GM19438 (cell line): ENCODE measurements around the gene ZSWIM5.

Experiments
- ATAC-seq: cut with Tn5 transposase; IDR thresholded peaks from one replicate; pipeline ENCODE4 v1.9.1; 2021; ENCODE audit warnings: low read depth; ENCODE audit not compliant: unreplicated experiment

The ZSWIM5 gene

DNA sequence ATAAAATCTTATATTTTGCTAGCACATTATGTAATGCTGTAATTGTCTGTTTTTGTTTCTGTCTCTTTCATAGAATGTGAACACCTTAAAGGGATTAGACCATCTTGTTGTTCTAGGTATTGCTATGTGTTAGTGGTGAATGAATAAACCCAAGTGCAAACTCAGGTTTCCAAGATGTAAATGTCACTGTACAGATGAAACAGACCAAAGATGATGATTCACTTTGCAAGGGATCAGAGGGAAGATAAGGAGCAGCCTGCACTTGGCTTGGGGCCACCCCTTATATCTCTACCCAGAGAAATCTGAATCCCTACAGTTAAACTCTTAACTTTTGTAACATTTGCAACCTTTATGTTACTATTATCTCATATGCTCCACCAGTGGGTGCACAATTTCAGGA is 168.9 kb downstream of the ZSWIM5 start:
- no peak for ATAC-seq

DNA sequence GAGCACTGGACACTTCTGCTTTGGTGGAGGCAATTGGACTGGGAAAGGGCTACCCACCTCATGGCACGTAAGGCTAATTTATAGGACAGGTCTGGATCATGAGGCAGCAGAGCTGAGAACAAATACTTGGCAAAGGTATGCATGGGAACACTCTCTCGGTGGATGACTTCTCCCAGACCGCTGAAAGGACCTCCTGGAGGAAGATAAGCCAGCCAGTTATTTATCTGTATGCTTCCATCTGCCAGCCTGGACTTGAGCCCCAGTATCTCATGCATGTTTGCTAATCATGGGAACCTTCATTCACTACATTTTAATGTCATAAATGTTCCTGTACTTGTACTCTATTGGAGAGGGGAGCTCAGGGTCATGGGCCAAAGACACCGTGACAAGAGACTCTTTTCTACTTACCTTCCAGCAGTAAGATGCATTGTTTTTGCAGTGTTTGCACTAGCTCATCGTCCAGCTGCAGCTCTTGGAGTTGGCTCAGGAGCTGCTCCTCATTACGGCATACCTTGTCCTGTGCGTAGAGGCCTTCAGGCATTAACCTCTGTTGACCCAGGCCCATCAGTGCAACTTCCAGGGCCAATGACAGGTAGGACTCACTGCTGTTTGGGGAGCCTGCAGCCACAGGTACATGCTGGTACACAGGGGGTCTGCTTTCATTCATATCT is 170.6 kb downstream of the ZSWIM5 start:
- no peak for ATAC-seq

DNA sequence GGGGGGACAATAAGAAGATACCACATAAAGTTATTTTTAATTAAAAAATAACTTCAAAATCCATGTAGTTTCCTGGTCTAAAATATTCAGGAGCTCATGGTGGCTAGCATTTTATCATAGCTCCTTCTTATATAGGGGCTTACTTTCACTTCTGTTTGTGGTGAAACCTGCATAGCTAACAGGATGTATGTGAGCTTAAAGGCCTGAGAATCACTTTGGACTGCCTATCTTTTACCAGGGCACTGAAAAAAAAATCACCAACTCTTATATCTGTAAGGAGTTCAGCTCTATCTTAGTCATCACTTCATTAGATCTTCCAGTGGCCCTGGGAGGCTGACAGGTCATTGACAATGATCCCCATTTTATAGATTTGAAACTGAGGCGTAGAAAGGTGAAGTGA is 173.0 kb downstream of the ZSWIM5 start:
- ATAC-seq = no peak

DNA sequence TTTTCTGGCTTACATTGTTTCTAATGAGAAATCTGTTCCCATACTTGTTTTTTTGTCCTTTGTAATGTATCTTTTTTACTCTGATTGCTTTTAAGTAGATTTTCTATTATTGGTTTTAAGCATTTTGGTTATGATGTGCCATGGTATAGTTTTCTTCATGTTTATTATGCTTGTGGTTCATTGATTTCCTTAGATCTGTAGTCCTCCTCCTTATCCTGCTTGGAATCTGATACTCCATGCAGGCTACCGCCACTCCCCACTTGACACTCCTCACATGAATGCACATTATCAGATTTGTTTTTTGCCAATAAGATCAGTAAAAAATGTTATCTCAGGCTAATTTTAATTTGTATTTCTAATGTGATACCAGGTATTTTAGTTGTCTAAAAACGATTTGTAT is 173.6 kb downstream of the ZSWIM5 start:
- ATAC-seq = no peak

DNA sequence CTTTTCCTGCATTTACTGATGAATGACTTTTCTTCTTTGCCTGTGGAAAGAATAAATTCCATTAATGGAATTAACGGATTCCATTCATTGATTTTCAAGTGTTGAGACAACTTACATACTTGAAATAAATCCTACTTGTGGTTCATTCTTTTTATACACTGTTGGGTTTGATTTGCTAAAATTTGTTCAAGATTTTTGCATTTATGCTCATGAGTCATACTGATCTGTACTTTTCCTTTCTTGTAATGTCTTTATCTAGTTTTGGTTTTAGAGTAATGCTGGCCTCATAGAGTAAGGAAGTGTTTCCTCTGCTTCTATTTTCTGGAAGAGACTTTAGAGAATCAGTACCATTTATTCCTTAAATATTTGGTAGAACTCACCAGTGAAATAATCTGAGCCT is 180.0 kb downstream of the ZSWIM5 start:
- no peak for ATAC-seq

DNA sequence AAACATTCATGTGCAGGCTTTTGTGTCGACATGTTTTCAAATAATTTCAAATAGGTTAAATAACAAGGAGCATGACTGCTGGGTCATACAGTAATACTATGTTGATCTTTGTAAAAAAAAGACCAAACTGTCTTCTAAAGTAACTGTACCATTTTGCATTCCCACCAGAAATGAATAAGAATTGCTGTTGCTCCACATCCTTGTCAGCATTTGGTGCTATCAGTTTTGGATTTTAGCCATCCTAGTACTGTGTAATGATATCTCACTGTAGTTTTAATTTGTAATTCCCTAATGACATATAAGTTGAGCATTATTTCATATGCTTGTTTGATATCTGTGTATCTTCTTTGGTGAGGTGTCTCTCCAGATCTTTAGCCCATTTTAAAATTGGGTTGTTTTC is 182.7 kb downstream of the ZSWIM5 start:
- no peak for ATAC-seq

DNA sequence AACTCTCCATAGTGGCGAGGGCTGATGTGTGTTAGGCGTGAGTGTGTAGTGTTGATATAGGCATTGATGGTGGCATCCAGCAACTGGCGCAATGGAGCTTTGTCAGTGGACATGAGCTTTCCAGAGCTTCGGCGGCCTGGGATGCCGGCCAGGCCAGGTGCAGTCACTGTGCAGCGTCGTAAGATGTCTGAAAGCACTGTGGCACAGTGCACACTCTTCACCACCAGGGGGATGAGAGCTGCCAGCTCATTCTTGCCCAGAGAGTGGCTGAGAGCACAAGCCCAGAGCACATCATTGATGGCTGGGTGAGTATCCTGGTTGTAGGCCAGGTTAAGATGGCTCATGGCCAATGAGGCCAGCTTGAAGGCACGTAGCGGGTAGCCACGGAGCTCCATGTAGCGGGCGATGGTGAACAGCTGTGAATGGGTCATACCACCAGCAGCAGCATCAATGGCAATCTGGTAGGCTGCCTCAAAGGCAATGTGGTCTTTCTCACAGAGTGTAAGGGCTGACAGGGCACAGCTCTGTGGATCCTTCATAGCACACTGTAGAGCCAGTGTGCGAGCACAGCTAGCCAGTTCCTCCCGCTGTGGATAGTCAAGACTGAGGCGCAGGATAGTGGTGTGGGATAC is 187.7 kb downstream of the ZSWIM5 start:
- ATAC-seq = no peak

DNA sequence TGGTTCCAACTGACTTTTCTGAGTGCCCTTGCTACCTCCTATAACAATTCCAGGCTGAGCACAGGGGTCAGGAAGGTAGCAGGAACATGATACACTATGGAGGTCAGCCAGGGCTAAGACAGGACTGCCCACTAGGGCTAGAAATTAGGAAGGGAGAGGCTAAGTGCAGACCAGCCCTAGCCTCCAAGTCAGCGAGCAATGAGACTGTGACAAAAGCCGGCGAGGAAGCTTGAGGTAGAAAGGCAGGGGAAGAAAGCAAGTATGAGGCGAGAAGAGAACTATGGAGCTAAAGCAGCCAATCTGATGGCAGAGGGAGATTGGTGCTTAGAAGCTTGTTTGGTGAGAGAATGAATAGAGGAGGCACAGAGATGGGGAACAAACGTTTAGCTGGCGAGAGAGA is 189.6 kb downstream of the ZSWIM5 start:
- no peak for ATAC-seq

DNA sequence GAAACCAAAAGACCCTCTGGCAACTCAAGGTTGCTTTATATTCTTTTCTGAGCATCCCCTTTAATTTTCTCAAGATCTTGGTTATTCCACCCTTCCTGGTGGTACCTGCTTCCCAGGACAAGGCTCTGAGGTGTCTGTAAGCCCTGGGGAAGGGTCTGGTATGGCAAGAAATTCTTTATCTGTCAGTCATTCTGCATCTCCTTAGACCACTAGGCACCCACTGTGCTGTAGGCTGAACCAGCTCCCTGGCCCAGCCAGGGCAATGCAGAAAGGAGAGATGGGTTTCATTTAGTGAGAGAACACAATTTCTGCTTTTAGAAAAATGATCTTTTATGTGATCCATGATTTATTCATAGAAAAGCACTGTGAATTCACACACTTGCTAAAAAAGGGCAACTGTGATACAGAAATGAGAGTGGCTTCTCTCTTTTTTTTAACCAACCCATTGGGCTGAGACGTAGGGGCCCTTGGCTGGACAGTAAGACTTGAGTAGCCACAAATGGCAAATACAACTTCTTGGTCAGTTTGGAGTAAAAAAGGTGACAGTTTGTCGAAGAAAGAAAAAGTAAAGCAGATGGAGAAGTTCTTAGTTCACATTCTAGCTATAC is 190.2 kb downstream of the ZSWIM5 start:
- ATAC-seq = no peak

DNA sequence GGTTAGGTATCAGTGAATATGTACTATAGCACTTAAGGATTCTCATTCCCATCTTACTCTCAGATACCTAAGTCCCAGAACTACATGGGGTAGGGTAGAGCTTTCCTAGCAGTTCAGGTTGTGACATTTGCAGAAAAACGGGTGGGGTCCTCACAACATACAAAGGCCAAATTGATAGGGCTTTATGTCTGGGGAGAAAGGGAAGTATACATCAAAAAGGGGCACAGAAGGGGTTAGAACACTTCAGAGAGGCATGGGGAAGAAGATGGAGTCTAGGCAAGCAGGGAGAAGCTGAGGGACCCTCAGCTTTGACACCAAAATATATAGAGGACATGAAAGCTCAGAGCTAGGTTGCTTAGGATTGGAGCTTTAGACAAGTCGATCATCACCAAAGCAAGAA is 190.7 kb downstream of the ZSWIM5 start:
- no peak for ATAC-seq

DNA sequence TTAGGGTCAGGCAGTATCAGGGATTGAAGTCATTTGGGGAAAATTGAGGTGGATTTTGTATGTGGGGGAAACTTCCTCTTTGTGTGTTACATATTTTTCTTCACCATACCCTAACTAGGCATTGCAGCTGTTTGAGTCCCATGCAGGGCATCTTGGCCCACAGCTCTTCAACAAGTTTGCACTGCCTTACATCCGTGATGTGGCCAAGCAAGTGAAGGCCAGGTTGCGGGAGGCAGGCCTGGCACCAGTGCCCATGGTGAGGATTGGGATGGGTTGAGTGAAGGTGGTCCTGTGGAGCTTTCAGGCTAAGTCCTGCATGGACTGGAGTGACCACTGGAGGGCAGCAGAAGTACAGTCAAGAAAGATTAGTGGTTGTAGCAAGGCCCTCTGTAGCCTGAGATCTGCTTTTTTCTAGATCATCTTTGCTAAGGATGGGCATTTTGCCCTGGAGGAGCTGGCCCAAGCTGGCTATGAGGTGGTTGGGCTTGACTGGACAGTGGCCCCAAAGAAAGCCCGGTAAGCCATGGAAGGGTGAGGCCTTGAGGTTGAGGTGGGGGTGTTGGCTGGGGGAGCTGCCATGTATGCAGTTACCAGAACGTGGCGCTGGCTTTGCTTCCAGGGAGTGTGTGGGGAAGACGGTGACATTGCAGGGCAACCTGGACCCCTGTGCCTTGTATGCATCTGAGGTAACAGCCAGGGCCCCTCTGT is 191.9 kb downstream of the ZSWIM5 start:
- no peak for ATAC-seq

DNA sequence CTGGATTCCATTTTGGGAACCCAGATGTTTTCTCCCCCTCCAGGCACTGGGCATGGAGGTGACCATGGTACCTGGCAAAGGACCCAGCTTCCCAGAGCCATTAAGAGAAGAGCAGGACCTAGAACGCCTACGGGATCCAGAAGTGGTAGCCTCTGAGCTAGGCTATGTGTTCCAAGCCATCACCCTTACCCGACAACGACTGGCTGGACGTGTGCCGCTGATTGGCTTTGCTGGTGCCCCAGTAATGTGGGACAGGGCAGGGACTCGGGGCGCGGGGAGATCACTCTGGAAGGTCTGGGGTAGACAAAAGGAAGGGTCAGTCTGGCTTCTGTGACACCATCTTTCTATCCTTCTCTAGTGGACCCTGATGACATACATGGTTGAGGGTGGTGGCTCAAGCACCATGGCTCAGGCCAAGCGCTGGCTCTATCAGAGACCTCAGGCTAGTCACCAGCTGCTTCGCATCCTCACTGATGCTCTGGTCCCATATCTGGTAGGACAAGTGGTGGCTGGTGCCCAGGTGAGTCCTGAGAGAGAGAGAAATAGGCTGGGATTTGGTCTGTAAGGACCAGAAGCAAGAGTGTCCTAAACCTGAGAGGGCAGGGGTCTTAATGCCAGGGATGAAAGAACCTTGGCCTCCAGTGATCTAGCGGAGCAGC is 192.7 kb downstream of the ZSWIM5 start:
- no peak for ATAC-seq

DNA sequence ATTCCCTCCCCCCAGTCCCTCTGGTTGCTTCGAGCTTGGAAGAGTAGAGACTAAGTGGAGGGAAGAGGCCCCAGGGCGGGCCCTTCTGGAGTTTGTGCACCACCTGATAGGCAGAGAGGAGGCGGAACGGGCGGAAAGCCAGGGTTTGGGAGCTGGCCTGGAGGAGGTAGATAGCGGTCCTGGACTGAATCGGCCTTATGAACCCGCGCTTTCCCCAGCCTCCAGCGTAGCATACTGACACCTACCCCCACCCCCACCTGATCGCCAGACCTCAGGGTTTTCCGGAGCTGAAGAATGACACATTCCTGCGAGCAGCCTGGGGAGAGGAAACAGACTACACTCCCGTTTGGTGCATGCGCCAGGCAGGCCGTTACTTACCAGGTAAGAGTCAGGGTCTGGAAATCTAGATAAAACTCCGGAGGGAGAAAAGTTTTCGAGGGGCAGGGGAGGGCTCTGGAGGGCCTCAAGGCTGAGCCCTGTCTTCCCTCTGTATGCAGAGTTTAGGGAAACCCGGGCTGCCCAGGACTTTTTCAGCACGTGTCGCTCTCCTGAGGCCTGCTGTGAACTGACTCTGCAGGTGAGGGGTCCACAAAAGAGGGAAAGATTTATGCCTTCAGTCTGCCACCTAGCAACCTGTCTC is 193.6 kb downstream of the ZSWIM5 start:
- ATAC-seq = no peak

DNA sequence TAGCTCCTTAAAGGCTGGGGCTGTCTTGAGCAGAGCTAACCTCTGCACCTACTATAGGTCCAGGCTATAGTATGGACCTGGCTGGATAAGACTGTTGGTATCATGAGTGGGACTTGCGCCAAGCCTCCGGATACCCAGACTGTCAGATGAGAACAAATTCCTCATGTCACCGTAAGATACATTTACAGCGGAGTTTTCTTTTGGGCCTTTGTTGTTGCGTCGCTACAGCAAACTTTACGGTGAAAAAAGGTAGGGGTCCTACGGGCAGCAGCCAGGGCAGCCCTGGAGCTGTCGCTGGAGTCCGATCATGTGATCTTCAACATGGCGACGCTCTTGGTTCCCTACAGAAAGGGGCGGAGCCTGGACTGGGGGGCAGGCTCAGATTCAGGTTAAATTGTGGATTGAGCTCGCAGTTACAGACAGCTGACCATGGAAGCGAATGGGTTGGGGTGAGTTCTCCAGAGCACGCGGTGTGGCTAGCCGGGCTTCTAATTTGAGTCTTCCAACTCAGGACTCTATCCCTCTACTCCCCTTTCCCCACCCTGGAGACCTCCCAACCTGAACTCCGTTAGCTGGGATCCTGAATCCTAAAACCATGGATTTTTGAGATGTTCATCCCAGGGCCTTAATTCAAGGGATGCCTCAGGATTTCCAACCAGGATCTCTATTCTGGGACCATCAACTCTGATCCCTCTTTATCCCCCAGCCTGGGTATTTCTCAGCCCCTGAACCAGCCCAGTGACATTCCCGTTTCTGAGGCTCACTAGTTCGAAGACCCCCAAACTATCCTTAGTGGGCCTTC is 194.4 kb downstream of the ZSWIM5 start, which contains the start of gene UROD:
UROD (plus strand) TSS at position 418 of the 802 bp plus-strand sequence; CDS start at position 430, 12 bp downstream.
- peak; percentile 58 for ATAC-seq

DNA sequence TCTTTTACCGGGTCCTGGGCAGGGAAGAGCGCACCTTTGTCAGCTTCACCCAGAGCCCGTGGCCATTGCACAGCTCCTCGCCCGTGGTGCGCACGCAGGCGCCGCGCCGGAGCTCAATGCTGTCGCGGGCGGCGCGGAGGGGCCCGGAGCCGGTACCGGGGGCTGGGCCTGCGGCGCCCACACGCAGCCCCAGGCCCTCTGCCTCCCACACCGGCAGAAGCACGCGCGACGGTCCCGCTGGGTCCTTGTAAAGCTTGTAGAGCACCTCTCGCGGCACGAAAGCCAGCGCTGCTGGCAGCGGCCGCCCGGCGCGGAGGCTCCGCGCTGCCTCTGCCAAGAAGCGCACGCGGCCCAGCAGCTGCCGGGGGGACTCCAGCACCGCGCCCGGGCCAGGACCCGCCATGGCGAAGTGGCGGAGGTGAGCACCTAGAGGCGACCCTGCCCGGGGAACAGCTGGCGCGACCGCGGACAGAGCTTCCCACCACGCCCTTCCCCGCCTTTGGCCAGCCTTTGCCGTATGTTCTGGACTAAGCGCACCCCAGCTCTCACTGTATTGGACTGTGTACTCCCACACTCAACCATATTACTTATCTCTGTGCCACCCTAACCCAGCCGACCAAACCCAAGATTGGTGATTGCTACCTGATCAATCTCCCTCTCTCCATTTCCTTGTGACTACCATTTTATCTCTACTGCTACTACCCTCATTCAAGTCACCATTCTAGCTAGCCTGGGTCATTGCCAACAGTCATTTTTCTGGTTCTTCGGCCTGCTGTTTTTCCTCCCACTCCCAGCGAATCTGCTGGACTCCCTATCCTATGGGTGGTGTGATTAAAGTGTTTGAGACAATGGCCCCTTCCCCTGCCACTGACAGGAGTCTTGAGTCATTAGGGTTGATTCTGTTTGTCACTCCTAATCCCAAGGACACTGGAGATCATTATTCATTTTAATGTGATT is 195.3 kb downstream of the ZSWIM5 start, which contains the start of gene HECTD3:
HECTD3 (minus strand) TSS at position 470 of the 957 bp plus-strand sequence; CDS start at position 403, 67 bp downstream.
- ATAC-seq = peak; percentile 61

DNA sequence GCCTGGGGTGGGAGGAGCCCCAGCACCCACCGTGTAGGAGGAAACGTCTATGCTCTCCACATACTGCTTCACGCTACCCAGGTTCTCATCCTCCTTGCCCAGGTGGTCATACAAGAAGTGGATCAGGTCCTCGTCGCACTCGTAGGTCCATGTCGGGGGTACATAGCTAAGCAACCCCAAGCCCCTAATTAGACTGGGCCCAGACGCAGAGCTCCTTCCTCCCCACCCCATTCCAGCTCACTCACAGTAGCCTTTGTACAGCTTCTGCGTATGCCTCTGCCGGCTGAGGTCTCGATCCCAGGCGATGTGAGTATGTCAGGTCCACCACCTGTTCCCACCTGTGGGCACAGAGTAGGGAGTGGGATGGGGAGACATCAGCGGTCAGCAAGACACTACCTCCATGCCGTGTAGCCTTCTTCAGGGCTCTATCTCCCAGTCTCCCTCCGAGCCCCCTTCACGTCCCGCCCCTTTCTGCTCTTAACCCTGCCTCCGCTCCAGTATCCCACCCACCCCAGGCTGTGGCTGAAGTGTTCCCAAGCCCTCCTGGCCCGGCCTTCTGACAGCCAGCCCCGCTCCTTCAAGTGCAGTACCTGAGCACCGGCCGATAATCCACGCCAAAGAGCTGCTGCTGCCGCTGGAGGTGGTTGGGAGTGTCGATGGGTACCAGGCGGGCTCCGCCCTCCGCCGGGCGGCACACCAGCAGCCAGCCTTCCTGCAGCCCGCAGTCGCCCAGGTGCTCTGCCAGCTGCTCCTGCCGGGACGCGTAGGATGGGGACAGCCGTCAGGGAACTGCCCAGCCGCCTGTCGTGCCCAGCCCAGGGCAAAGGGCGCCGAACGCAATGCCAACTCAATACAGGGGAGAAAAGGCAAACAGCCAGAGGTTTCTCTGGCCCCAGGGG is 196.2 kb downstream of the ZSWIM5 start:
- ATAC-seq = no peak

DNA sequence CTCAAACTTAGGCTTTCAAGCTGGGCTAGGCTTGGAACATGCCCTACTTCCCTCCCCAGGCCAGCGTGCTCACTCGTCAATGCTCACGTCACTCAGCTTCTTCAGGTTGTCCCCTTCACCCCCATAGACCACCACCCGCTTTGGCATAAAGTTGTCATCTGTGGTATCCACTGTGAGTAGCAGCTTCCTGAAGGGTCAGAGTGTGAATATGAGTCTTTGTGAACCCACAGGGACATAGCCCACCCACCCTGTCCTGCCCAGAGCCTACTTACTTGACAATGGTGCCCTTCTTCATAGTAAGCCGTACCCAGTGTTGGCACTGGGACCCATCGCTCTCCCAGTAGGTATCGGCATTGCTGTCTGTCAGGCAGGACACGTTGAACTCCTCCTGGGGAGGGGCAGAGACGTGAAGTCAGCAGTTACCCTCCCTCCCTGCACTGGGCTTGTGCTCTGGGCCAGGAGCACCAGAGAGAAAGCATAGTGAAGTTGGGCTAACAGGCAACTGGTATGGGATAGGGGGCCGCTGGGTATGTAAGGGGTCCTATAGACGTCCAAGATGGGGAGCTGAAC is 197.0 kb downstream of the ZSWIM5 start:
- no peak for ATAC-seq
